PFSK-1 (cell line): ENCODE data around the gene CACNA2D4.

Experiments
- FOXP2 ChIP-seq: optimal IDR thresholded peaks from 2 replicates; pipeline ENCODE3; 2011; ENCODE audit warnings: borderline replicate concordance, control low read depth, inconsistent platforms; ENCODE audit not compliant: insufficient read depth; ENCODE audit errors: extremely low read length, extremely low read depth
- POLR2AphosphoS5 ChIP-seq: IDR thresholded peaks from 2 replicates; pipeline ENCODE4 v1.6.1; 2012; ENCODE audit warnings: low read depth, mild to moderate bottlenecking, control low read depth, low read length, moderate library complexity
- REST ChIP-seq, 2 experiments: IDR thresholded peaks; 2 replicates each; pipeline versions ENCODE4 v1.6.1 to v1.8.0; 2011 to 2012; ENCODE audit warnings: low read depth in 2 of 2, low read length in 2 of 2, control low read depth in 1 of 2, inconsistent platforms in 1 of 2, mild to moderate bottlenecking in 1 of 2, moderate library complexity in 1 of 2; ENCODE audit not compliant: insufficient read depth in 1 of 2
- SIN3A ChIP-seq: IDR thresholded peaks from 2 replicates; pipeline ENCODE4 v1.6.1; 2012; ENCODE audit warnings: mild to moderate bottlenecking, low read length, moderate library complexity, borderline replicate concordance; ENCODE audit not compliant: insufficient read depth
- TAF1 ChIP-seq: IDR thresholded peaks from 2 replicates; pipeline ENCODE4 v1.6.1; 2012; ENCODE audit warnings: low read length, control low read depth, borderline replicate concordance; ENCODE audit not compliant: insufficient read depth

Gene CACNA2D4

GRCh38 chr12:1839956-1840951 is 78.2 kb downstream of the CACNA2D4 start:
- TF ChIP-seq FOXP2 (no peak), REST (IDR thresholded peaks at IDR 0.05; ENCODE audit: insufficient read depth in 1 of 2, low read depth in 2 of 2, low read length in 2 of 2) (no peak), TAF1 (no peak), SIN3A (no peak), POLR2AphosphoS5 (no peak)

- TF ChIP-seq POLR2AphosphoS5 (no peak), FOXP2 (no peak), TAF1 (no peak), SIN3A (no peak), REST (IDR thresholded peaks at IDR 0.05; ENCODE audit: insufficient read depth in 1 of 2, low read depth in 2 of 2, low read length in 2 of 2) (no peak)
Measured at GRCh38 chr12:1839464-1839863, 79.0 kb downstream of the CACNA2D4 start.

GRCh38 chr12:1838994-1839365 is 79.5 kb downstream of the CACNA2D4 start:
- TF ChIP-seq REST (IDR thresholded peaks at IDR 0.05; ENCODE audit: insufficient read depth in 1 of 2, low read depth in 2 of 2, low read length in 2 of 2): no peak

GRCh38 chr12:1838205-1838993 is 80.1 kb downstream of the CACNA2D4 start:
- TF ChIP-seq REST (IDR thresholded peaks at IDR 0.05; ENCODE audit: insufficient read depth in 1 of 2, low read depth in 2 of 2, low read length in 2 of 2) (no peak), SIN3A (no peak), POLR2AphosphoS5 (no peak), TAF1 (no peak)
